Keratinocyte (primary cell): ENCODE data around the gene KPNA4. TPM values are rescaled to one million over a fixed set of nuclear protein-coding genes. Genes with fewer than 3 reads are reported as not detected.
"Not testable (repeated sequence)": the region's sequence is repeated elsewhere in the genome, so short reads cannot be mapped to it uniquely, and the experiment has no call there.

Source experiments
- DNase-seq: peaks from one replicate; pipeline ENCODE4 v3.0.0-alpha.2; 2011; ENCODE audit warnings: low read depth, missing footprints, low spot score
- FAIRE-seq: peaks from 2 replicates; lab custom pipeline; 2011; peaks lifted over from hg19 to GRCh38; lab: Jason Lieb, UNC
- H2AFZ ChIP-seq: 2 replicates; pipeline ENCODE4 v1.6.0; 2012; ENCODE audit warnings: low read length, control low read depth, inconsistent platforms; ENCODE audit not compliant: control insufficient read depth
- H3K27ac ChIP-seq: 2 replicates; pipeline ENCODE4 v1.5.1; 2011; ENCODE audit warnings: low read length; ENCODE audit not compliant: control insufficient read depth, insufficient read depth
- H3K27me3 ChIP-seq: 3 replicates; pipeline ENCODE4 v1.6.0; 2011; ENCODE audit warnings: low read length; ENCODE audit not compliant: control insufficient read depth, insufficient read depth; ENCODE audit errors: extremely low read depth
- H3K36me3 ChIP-seq, 2 experiments: 2 replicates in 1 of 2; 3 replicates in 1 of 2; pipeline ENCODE4 v1.5.1; 2011; ENCODE audit warnings: low read length in 2 of 2, mild to moderate bottlenecking in 1 of 2; ENCODE audit not compliant: control insufficient read depth in 2 of 2, insufficient read depth in 2 of 2; ENCODE audit errors: extremely low read depth in 1 of 2
- H3K4me1 ChIP-seq: 3 replicates; pipeline ENCODE4 v1.5.1; 2011; ENCODE audit warnings: low read length; ENCODE audit not compliant: control insufficient read depth, insufficient read depth; ENCODE audit errors: extremely low read depth
- H3K4me2 ChIP-seq: 3 replicates; pipeline ENCODE4 v1.6.0; 2011; ENCODE audit warnings: low read depth, low read length; ENCODE audit not compliant: control insufficient read depth, insufficient read depth; ENCODE audit errors: extremely low read depth
- H3K4me3 ChIP-seq, 3 experiments: fragments of 200-600 bp in 1 of 3; sonication (generic) in 1 of 3; 2 replicates in 2 of 3; 3 replicates in 1 of 3; pipeline ENCODE4 v1.5.1; 2011 to 2016; ENCODE audit warnings: low read length in 3 of 3, mild to moderate bottlenecking in 3 of 3, control low read depth in 2 of 3, inconsistent platforms in 1 of 3, low read depth in 1 of 3, mixed read lengths in 1 of 3, mixed run types in 1 of 3, moderate library complexity in 1 of 3; ENCODE audit not compliant: control insufficient read depth in 2 of 3, insufficient read depth in 2 of 3; ENCODE audit errors: extremely low read depth in 1 of 3
- H3K79me2 ChIP-seq: 2 replicates; pipeline ENCODE4 v1.6.0; 2012; ENCODE audit warnings: low read length; ENCODE audit not compliant: control insufficient read depth, insufficient read depth
- H3K9ac ChIP-seq: 3 replicates; pipeline ENCODE4 v1.6.0; 2011; ENCODE audit warnings: low read length; ENCODE audit not compliant: control insufficient read depth, insufficient read depth; ENCODE audit errors: extremely low read depth
- H3K9me1 ChIP-seq: 3 replicates; pipeline ENCODE4 v1.6.0; 2011; ENCODE audit warnings: low read length; ENCODE audit not compliant: control insufficient read depth, insufficient read depth; ENCODE audit errors: extremely low read depth
- H3K9me3 ChIP-seq: 2 replicates; pipeline ENCODE4 v1.5.1; 2012; ENCODE audit warnings: low read depth, low read length; ENCODE audit not compliant: control insufficient read depth
- H4K20me1 ChIP-seq: 3 replicates; pipeline ENCODE4 v1.6.0; 2011; ENCODE audit warnings: low read length; ENCODE audit not compliant: control insufficient read depth, insufficient read depth; ENCODE audit errors: extremely low read depth
- CTCF ChIP-seq, 3 experiments: IDR thresholded peaks in 1 of 3; conservative IDR thresholded peaks in 1 of 3; optimal IDR thresholded peaks in 1 of 3; 2 replicates in 2 of 3; 3 replicates in 1 of 3; pipeline versions ENCODE3 to v1.5.1; 2011; ENCODE audit warnings: low read length in 3 of 3, mild to moderate bottlenecking in 3 of 3, moderate library complexity in 2 of 3, control low read depth in 1 of 3, inconsistent platforms in 1 of 3; ENCODE audit not compliant: insufficient read depth in 2 of 3; ENCODE audit errors: extremely low read depth in 1 of 3
- EZH2 ChIP-seq: IDR thresholded peaks from one replicate; pipeline ENCODE4 v1.6.1; 2012; ENCODE audit warnings: inconsistent platforms, mild to moderate bottlenecking, low read length, moderate library complexity
- dilution Hi-C: fragments of 300-500 bp; cut with MboI; formaldehyde crosslinking; loops from one replicate; pipeline ENCODE4 v1.7.0; 2020; ENCODE audit warnings: low sequenced_read_pairs; ENCODE audit not compliant: extremely low pct_ligation_motif_present
- polyA plus RNA-seq, 5 experiments: library from polyadenylated mRNA; depleted of rRNA in 3 of 5; stranded (reverse) in 3 of 5; stranded (forward) in 1 of 5; unstranded in 1 of 5; fragments of >200 nt; gene quantifications; 1 replicate in 1 of 5; 2 replicates in 3 of 5; 3 replicates in 1 of 5; pipeline versions ENCODE4 v1.2.1 to v1.2.3, GENCODE V29; 2011 to 2012; ENCODE audit warnings: missing spikeins in 2 of 5, low read depth in 1 of 5, low replicate concordance in 1 of 5

KPNA4 gene
- polyA plus RNA-seq, 1 donor (not counting 4 experiments of a cell fraction or from before 2014, with no cell fraction given) = 42.0 TPM

GRCh38 chr3:160575589-160575988 is 10.2 kb upstream of the KPNA4 start:
- dilution Hi-C loops = no loop called here
- Histone ChIP-seq H2AFZ (no peak overlapping the region), H3K9me1 (no peaks in the 10 kb centered on the region), H3K9ac (no peak overlapping the region), H3K4me1 (no peaks in the 10 kb centered on the region), H3K36me3 (no peaks in the 10 kb centered on the region), H3K27me3 (no peaks in the 10 kb centered on the region), H3K4me3 (no peak overlapping the region), H3K9me3 (no peaks in the 10 kb centered on the region), H4K20me1 (no peaks in the 10 kb centered on the region), H3K27ac (no peak overlapping the region), H3K4me2 (no peak overlapping the region), H3K79me2 (no peaks in the 10 kb centered on the region)
- no peak for TF ChIP-seq EZH2
- no peak for TF ChIP-seq CTCF (optimal IDR thresholded peaks at IDR 0.05 in 1 of 3, IDR thresholded peaks at IDR 0.05 in 1 of 3, conservative IDR thresholded peaks at IDR 0.05 in 1 of 3; ENCODE audit: extremely low read depth in 1 of 3, insufficient read depth in 2 of 3, low read length in 3 of 3)
- no peak for DNase-seq
- no peak for FAIRE-seq

DNA sequence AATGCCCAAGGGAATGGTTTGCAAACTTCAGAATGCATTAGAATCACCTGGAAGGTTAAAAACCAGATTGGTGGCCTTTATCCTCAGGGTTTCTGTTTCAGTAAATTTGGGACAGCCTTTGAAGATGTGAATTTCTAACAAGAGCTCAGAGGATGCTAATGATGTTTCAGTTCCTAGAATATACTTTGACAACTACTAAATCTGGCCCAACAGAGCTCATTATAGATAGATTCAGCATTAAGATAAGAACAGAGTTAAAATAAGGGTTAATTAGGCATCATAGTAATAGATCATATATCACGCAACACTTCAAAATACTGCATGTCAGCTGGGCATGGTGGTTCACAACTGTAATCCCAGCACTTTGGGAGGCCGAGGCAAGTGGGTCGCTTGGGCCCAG is 9.3 kb upstream of the KPNA4 start:
- Histone ChIP-seq H3K27me3 (no peaks in the 10 kb centered on the region), H3K9ac (no peak overlapping the region), H3K27ac (no peak overlapping the region), H3K4me1 (no peaks in the 10 kb centered on the region), H3K79me2 (no peaks in the 10 kb centered on the region), H3K9me1 (no peaks in the 10 kb centered on the region), H3K36me3 (no peaks in the 10 kb centered on the region), H4K20me1 (no peaks in the 10 kb centered on the region), H3K4me2 (no peak overlapping the region), H2AFZ (no peak overlapping the region), H3K4me3 (no peak overlapping the region), H3K9me3 (no peaks in the 10 kb centered on the region)
- dilution Hi-C loops = no loop called here
- DNase-seq = no peak
- no peak for FAIRE-seq
- TF ChIP-seq CTCF (optimal IDR thresholded peaks at IDR 0.05 in 1 of 3, IDR thresholded peaks at IDR 0.05 in 1 of 3, conservative IDR thresholded peaks at IDR 0.05 in 1 of 3; ENCODE audit: extremely low read depth in 1 of 3, insufficient read depth in 2 of 3, low read length in 3 of 3) (no peak), EZH2 (no peak)

DNA sequence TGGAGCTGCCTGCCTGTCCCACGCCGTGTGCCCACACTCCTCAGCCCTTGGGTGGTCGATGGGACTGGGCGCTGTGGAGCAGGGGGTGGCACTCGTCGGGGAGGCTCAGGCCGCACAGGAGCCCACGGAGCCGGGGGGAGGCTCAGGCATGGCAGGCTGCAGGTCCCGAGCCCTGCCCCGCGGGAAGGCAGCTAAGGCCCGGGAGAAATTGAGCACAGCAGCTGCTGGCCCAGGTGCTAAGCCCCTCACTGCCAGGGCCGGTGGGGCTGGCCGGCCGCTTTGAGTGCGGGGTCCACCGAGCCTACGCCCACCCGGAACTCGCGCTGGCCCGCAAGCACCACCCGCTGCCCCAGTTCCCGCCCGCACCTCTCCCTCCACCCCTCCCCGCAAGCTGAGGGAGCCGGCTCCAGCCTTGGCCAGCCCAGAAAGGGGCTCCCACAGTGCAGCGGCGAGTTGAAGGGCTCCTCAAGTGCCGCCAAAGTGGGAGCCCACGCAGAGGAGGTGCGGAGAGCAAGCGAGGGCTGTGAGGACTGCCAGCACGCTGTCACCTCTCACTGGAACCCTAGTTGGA is 8.7 kb upstream of the KPNA4 start:
- H3K4me3 ChIP-seq, H3K4me2 ChIP-seq, H3K9ac ChIP-seq, H2AFZ ChIP-seq, H3K36me3 ChIP-seq, H3K27me3 ChIP-seq, FAIRE-seq, H3K27ac ChIP-seq, H3K79me2 ChIP-seq, H3K4me1 ChIP-seq, H3K9me3 ChIP-seq, dilution Hi-C loops, H3K9me1 ChIP-seq, H4K20me1 ChIP-seq, DNase-seq: not testable (repeated sequence)
